LHCN-M2 (cell line): ENCODE data around the gene PCDHGB4. TPM values are rescaled to one million over a fixed set of nuclear protein-coding genes. Genes with fewer than 3 reads are reported as not detected.
A peak's percentile ranks its signal among the peaks of the same experiment; 100 is the strongest.
"Not testable (repeated sequence)": the region's sequence is repeated elsewhere in the genome, so short reads cannot be mapped to it uniquely, and the experiment has no call there.

ENCODE experiments used
- DNase-seq: peaks from one replicate; pipeline ENCODE4 v3.0.0-alpha.2; 2012; ENCODE audit warnings: low read depth
- total RNA-seq: library from RNA; depleted of rRNA; stranded (reverse); fragments of >200 nt; gene quantifications from 2 replicates; pipeline ENCODE4 v1.2.3, GENCODE V29; 2014

Gene PCDHGB4
- total RNA-seq, 1 experiment from 2014 or later, result 0.69 TPM

GRCh38 chr5:141366016-141366896 is 21.2 kb upstream of the PCDHGB4 start:
- no peak for DNase-seq

- no peak for DNase-seq
Measured at GRCh38 chr5:141369994-141370848, 17.3 kb upstream of the PCDHGB4 start, which contains the start of gene PCDHGB3. PCDHGB3 (plus strand) TSS chr5:141370242; CDS start chr5:141370395, 153 bp downstream.

- DNase-seq, result no peak
Measured at GRCh38 chr5:141371572-141372475, 15.7 kb upstream of the PCDHGB4 start.

GRCh38 chr5:141373673-141374317 is 13.7 kb upstream of the PCDHGB4 start, which contains the start of gene PCDHGA6:
PCDHGA6 (plus strand) TSS chr5:141373891; CDS start chr5:141374084, 193 bp downstream.
- no peak for DNase-seq

- no peak for DNase-seq
Measured at GRCh38 chr5:141374627-141375026, 12.9 kb upstream of the PCDHGB4 start.

- DNase-seq, result not testable (repeated sequence)
Measured at GRCh38 chr5:141375444-141376155, 11.9 kb upstream of the PCDHGB4 start.

GRCh38 chr5:141382469-141383294 is 4.8 kb upstream of the PCDHGB4 start, which contains the start of gene PCDHGA7:
PCDHGA7 (plus strand) TSS chr5:141382742; CDS start chr5:141382900, 158 bp downstream.
- DNase-seq, result no peak

- DNase-seq, result no peak
Measured at GRCh38 chr5:141383345-141383744, 4.2 kb upstream of the PCDHGB4 start.

GRCh38 chr5:141384471-141385267 is 2.8 kb upstream of the PCDHGB4 start:
- DNase-seq, result no peak

GRCh38 chr5:141388661-141389060 is 1.2 kb downstream of the PCDHGB4 start:
- no peak for DNase-seq

- no peak for DNase-seq
Measured at GRCh38 chr5:141389153-141390042, 1.9 kb downstream of the PCDHGB4 start.

- DNase-seq, result peak; percentile 20
Measured at GRCh38 chr5:141392429-141393198, 5.1 kb downstream of the PCDHGB4 start, which contains the start of gene PCDHGA8. PCDHGA8 (plus strand) TSS chr5:141392633; CDS start chr5:141392814, 181 bp downstream.

- no peak for DNase-seq
Measured at GRCh38 chr5:141393267-141393666, 5.8 kb downstream of the PCDHGB4 start.

GRCh38 chr5:141394401-141395187 is 7.1 kb downstream of the PCDHGB4 start:
- not testable (repeated sequence) for DNase-seq
